ENCODE measurements around the gene TANGO2. TPM values are rescaled to one million over a fixed set of nuclear protein-coding genes. Genes with fewer than 3 reads are reported as not detected.

TANGO2 gene
- total and polyA plus RNA-seq, 2 of the 8 experiments (the other 6 are each of a cell fraction or from before 2014, with no cell fraction given): 10.1 to 18.4 TPM

DNA sequence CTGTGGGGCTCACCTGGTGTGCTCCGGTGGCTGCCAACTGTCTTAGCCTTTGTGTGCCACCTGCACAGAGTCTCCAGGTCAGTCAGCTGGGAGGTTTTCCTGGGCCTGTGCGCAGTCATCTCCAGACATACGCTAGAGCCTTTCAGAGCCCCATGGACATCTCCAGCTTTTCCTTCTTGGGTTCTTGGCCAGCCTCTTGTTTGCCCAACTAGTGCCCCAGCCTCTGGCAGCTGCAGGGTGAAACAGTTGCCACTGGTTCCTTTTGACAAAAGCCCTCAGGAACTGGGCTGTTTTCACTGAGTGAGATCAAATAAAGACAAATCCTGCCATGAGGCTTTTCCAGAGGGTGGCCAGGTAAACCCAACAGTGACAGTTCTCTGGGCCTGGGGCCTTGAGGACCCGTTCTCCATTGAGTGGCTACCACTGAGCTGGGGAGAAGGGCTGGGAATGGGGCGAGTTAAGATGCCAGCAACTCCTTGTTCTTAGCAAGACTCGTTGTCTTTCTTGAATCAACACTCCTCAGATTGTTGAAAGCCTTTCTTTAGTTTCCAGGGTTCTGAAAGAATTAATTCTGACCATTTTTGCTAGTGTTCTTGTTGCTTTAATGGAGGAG, 78.3 kb downstream of the TANGO2 start:
- Histone ChIP-seq H3K27me3 (replicated peaks in 1 of 4; ENCODE audit: control insufficient read depth in 3 of 4, extremely low read depth in 1 of 4, insufficient read depth in 3 of 4, low read length in 3 of 4) (no peaks in the 10 kb centered on the region), H3K4me1 (replicated peaks in 1 of 4; ENCODE audit: control insufficient read depth in 3 of 4, insufficient read depth in 4 of 4, low read length in 3 of 4) (peaks cover 0 to 6% (median 0%) of the 10 kb centered on the region in 4 experiments; a peak in 3 of 7 replicates), H2BK120ac (replicated peaks; ENCODE audit: low read depth, low read length) (no peak overlapping the region), H4K5ac (ENCODE audit: insufficient read length, low read depth, low read length) (no peak overlapping the region), H2BK20ac (ENCODE audit: low read length) (no peak overlapping the region), H4K91ac (replicated peaks; ENCODE audit: insufficient read length, low read length) (no peak overlapping the region), H2BK15ac (ENCODE audit: low read length) (no peak overlapping the region), H3K56ac (replicated peaks; ENCODE audit: insufficient read length, low read depth, low read length) (no peak overlapping the region), H2AFZ (ENCODE audit: low read length) (no peak overlapping the region), H3K9me3 (ENCODE audit: insufficient read depth in 2 of 2, low read depth in 1 of 2, low read length in 1 of 2) (no peaks in the 10 kb centered on the region), H4K20me1 (replicated peaks in 1 of 2; ENCODE audit: control insufficient read depth in 1 of 2, insufficient read depth in 2 of 2, low read length in 2 of 2) (peaks cover 9 to 24% of the 10 kb centered on the region in 2 experiments), H3K4me2 (ENCODE audit: insufficient read depth in 1 of 2, low read depth in 2 of 2, low read length in 2 of 2) (no peak overlapping the region), H3K9ac (replicated peaks in 1 of 4; ENCODE audit: extremely low read depth in 1 of 4, low read depth in 3 of 4, low read length in 3 of 4) (no peak overlapping the region), H3K27ac (ENCODE audit: low read depth, low read length) (no peak overlapping the region), H2AK5ac (ENCODE audit: low read depth, low read length) (no peak overlapping the region), H2BK12ac (ENCODE audit: low read depth, low read length) (no peak overlapping the region), H3K23ac (ENCODE audit: insufficient read length) (no peak overlapping the region), H3K14ac (ENCODE audit: insufficient read length) (no peak overlapping the region), H3K18ac (ENCODE audit: extremely low read depth, low read length) (no peak overlapping the region), H3K4me3 (ENCODE audit: extremely low read depth in 1 of 4, insufficient read depth in 2 of 4, low read depth in 3 of 4, low read length in 4 of 4) (no peak overlapping the region), H3K79me1 (ENCODE audit: low read depth, low read length) (peaks cover 9% of the 10 kb centered on the region), H2BK5ac (ENCODE audit: low read depth, low read length) (no peak overlapping the region), H4K8ac (ENCODE audit: extremely low read depth, insufficient read depth, low read length) (no peak overlapping the region), H3K23me2 (ENCODE audit: low read depth, low read length) (no peaks in the 10 kb centered on the region), H3K4ac (replicated peaks; ENCODE audit: insufficient read length, low read depth, low read length) (no peak overlapping the region), H3K36me3 (ENCODE audit: control insufficient read depth in 2 of 4, insufficient read depth in 4 of 4, low read length in 3 of 4) (peaks cover 15 to 87% (median 48%) of the 10 kb centered on the region in 4 experiments), H3K79me2 (ENCODE audit: control insufficient read depth in 1 of 2, insufficient read depth in 2 of 2, low read length in 2 of 2) (peaks cover 0 to 48% of the 10 kb centered on the region in 2 experiments)
- DNase-seq (ENCODE audit: low read depth in 1 of 2, low spot score in 2 of 2): no peak
- ChIA-PET CTCF (ENCODE audit: partially characterized antibody) (interaction anchor here (0.8 to 4.5 kb wide), 3 partner anchors 8 to 13 kb away, joined by 3 to 23 read pairs (median 3); no protein-coding TSS in a partner anchor), POLR2A (ENCODE audit: partially characterized antibody) (interaction anchor here (0.6 to 29.4 kb wide), 4 partner anchors 12 to 1106 kb away, joined by 6 to 598 read pairs (median 8); partner anchors contain the start of genes RANBP1 and TRMT2A)
- FAIRE-seq: no peak
- 89% methylated on average over 6 of the region's 6 CpGs; no CpG with 5 or more reads in 1 of the 2 experiments for WGBS, 2 experiments (ENCODE audit: extremely low coverage in 1 of 2, insufficient coverage in 1 of 2, insufficient read length in 1 of 2, insufficient replicate concordance in 2 of 2, low coverage in 1 of 2, low lambda C conversion rate in 2 of 2, missing lambda C conversion rate in 1 of 2)
- TF ChIP-seq GTF2F1 (IDR thresholded peaks at IDR 0.05; ENCODE audit: borderline replicate concordance, low read depth, low read length) (no peak), ZNF274 (IDR thresholded peaks at IDR 0.05; ENCODE audit: borderline replicate concordance, extremely low read depth, low read length) (no peak), RBBP5 (IDR thresholded peaks at IDR 0.05; ENCODE audit: borderline replicate concordance, low read depth, low read length) (no peak), CHD1 (IDR thresholded peaks at IDR 0.05; ENCODE audit: low read depth, low read length) (no peak), PHF8 (conservative IDR thresholded peaks at IDR 0.05; ENCODE audit: low read depth, low read length) (no peak), JUND (IDR thresholded peaks at IDR 0.05; ENCODE audit: low read length) (no peak), SUZ12 (IDR thresholded peaks at IDR 0.05; ENCODE audit: low read length) (no peak)

All from H1 (cell line).